Retinal pigment epithelial cell (primary cell): ENCODE data around the gene CSNK2A3.

ENCODE experiments used
- DNase-seq: peaks from one replicate; pipeline ENCODE4 v3.0.0-alpha.2; 2010; ENCODE audit warnings: low read depth
- H3K4me3 ChIP-seq: 2 replicates; pipeline ENCODE4 v1.5.1; 2011; ENCODE audit warnings: mild to moderate bottlenecking, low read length, control low read depth, moderate library complexity
- CTCF ChIP-seq: conservative IDR thresholded peaks from 2 replicates; pipeline ENCODE4 v1.5.1; 2011; ENCODE audit warnings: low read depth, low read length, control low read depth, inconsistent platforms

Gene CSNK2A3

DNA sequence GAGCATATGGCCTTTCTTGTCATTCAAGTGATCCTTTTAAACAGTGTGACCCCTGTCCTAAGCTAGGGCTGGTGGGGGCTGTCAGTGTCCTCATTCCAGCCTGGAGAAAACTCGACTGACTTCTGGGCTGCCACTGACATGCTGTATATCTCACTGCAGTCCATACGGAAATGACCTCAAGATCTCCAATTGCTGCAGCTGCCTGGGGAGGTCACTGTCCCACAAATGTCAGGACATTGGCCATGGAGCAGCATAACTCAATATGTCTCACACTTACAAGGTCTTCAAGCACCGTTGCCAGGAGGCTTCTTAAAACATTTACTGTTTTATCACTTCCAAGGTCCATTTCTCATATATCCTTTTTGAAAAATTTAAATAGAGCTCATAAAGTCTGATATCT lies 27.8 kb upstream of the CSNK2A3 start:
- no peak for TF ChIP-seq CTCF

GRCh38 chr11:11380340-11380739 lies 27.3 kb upstream of the CSNK2A3 start:
- no peak for TF ChIP-seq CTCF
- no peak for DNase-seq
- no peak overlapping the region for H3K4me3 ChIP-seq

More for the DNA sequence above, 27.8 kb upstream of the CSNK2A3 start:
- no peak for DNase-seq
- H3K4me3 ChIP-seq = no peak overlapping the region

GRCh38 chr11:11379661-11380060 lies 26.6 kb upstream of the CSNK2A3 start:
- TF ChIP-seq CTCF = no peak
- no peak overlapping the region for H3K4me3 ChIP-seq
- DNase-seq = no peak

DNA sequence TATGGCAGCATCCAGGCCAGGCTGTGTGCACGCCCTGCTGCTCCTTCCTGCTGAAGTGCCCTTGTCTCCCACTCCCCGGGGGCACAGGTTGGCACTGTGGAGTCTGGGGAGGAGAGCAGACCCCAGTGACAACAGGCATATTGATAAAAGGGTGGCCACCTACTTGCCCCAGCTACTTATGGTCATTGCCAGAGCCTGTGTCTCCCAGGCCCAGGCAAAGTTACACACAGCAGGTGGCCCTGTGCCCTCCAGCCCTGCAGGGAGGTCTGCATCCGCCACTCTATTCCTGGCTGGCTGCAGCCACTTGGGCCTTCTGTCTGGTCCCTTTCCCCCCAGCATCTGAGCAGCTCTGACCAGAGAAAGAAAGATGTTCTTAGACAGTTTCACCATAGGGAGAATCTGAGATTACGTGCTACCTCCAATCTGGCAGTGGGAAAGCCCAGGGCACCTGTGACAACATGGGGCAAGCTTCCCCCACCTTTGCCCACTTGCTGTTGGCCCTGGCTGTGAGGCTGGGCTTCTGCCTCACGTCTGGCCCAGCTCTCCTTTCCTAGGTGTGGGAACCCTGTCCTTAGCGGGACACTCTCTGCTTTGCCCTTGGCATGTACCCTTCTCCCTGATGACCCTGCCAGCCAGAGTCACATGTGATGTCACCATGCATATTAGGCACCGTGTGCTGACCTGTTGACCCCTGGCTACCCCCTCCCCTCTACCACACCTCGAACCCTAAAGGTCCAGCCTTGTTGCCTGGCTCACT lies 25.3 kb upstream of the CSNK2A3 start:
- no peak overlapping the region for H3K4me3 ChIP-seq
- no peak for DNase-seq
- no peak for TF ChIP-seq CTCF

DNA sequence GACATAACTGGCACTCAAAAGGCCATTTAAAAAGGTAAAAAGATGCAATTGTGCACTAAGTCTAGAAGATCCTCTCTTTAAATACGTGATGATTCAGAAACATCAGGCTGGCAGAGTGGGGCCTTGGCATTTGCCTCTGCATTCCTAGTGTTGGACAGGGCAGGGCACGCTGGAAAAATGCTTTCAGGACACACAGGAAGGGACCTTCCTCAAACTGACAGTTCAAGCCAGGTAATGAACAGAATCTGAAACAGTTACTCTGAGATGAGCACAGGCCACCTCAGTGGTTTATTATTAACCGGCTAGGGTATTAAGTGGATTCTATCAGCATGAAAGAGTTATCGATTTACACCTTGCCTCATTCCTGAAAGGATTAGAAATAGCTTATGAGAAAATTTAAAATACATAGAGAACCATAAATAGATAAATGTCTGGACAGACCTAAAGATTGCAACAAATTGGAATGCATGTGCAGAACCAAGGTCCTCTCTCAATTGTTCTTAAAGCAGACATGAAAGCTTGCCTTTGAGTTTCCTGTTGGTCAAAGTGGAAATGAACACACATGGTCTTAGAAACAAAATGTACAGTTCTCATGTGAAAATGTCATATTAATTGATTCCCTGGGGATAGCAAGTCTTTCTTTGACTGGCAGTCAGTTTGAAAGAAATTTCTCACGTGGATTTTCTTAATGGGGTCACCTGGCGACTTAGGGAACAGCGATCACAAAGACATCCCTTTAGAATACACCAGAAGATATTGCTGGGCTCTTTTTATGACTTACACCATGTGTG lies 21.5 kb upstream of the CSNK2A3 start:
- no peak for DNase-seq
- no peak for TF ChIP-seq CTCF
- H3K4me3 ChIP-seq = no peak overlapping the region

DNA sequence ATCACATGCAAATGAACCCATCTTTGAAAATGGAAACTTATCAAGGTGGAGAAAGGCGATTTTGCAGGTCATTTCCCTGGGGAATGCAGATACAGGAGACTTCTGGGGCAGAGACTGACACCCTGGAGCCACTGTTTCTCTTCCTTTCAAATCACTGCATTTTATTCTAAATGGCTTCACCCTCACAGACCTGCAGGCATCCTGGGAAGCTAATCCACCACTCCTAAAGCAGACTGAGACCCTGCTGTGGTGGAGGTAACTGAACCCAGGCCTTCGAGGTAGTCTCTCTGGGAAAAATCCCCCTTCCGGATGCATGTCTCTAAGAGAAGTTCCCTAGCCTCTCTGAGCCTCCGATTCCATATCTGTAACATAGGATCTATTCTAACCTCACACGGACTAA lies 20.9 kb upstream of the CSNK2A3 start:
- no peak overlapping the region for H3K4me3 ChIP-seq
- no peak for TF ChIP-seq CTCF
- DNase-seq = no peak

DNA sequence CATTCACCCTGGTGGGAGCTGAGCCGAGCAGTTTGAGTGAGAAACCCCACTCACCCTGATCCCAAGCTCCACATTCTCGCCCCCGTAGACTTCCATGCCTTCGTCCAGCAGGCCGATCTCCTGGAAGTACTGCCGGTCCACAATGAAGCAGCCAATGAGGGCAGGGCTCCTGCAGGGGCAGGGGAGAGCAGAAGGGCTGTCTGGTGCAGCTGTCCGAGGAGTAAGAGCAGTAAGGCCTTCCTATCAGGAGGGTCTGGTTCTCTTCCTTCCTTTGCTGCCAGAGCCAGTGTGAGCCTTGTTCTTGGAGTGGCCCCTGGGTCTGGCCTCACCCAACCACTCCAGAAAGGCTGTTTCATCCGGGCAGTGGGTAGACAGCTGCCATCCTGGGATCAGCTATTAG lies 19.4 kb upstream of the CSNK2A3 start:
- no peak overlapping the region for H3K4me3 ChIP-seq
- no peak for TF ChIP-seq CTCF
- DNase-seq = no peak
